Left kidney (tissue), 2 donors: ENCODE data around the gene IQSEC1. TPM values are rescaled to one million over a fixed set of nuclear protein-coding genes. Genes with fewer than 3 reads are reported as not detected.
A peak's percentile ranks its signal among the peaks of the same experiment; 100 is the strongest.
"Not testable (repeated sequence)": the region's sequence is repeated elsewhere in the genome, so short reads cannot be mapped to it uniquely, and the experiment has no call there.

Experiments
- DNase-seq: peaks from one replicate; pipeline ENCODE4 v3.0.0-alpha.2; 2013
- polyA plus RNA-seq: library from polyadenylated mRNA; unstranded; fragments of 120-200 nt; gene quantifications from one replicate; pipeline ENCODE4 v1.2.1, GENCODE V29; 2013; ENCODE audit not compliant: insufficient read length

Gene IQSEC1
- polyA plus RNA-seq, 1 donor, result 32.1 TPM

- DNase-seq, result no peak
Measured at GRCh38 chr3:12893247-12893646, 180.0 kb downstream of the IQSEC1 start.

GRCh38 chr3:12892840-12893189, 180.4 kb downstream of the IQSEC1 start:
- no peak for DNase-seq

GRCh38 chr3:12891985-12892839, 181.0 kb downstream of the IQSEC1 start:
- DNase-seq, result peak; percentile 72

GRCh38 chr3:12891391-12891984, 181.7 kb downstream of the IQSEC1 start:
- no peak for DNase-seq

GRCh38 chr3:12890610-12891390, 182.4 kb downstream of the IQSEC1 start:
- no peak for DNase-seq

- DNase-seq, result no peak
Measured at GRCh38 chr3:12886736-12887135, 186.5 kb downstream of the IQSEC1 start.

GRCh38 chr3:12886106-12886679, 187.0 kb downstream of the IQSEC1 start:
- no peak for DNase-seq

GRCh38 chr3:12885583-12885930, 187.7 kb downstream of the IQSEC1 start:
- no peak for DNase-seq

GRCh38 chr3:12884790-12885582, 188.2 kb downstream of the IQSEC1 start:
- DNase-seq, result no peak

GRCh38 chr3:12884186-12884680, 189.0 kb downstream of the IQSEC1 start:
- DNase-seq, result no peak

- no peak for DNase-seq
Measured at GRCh38 chr3:12882336-12883310, 190.6 kb downstream of the IQSEC1 start.

- not testable (repeated sequence) for DNase-seq
Measured at GRCh38 chr3:12881858-12882257, 191.4 kb downstream of the IQSEC1 start.

- DNase-seq, result no peak
Measured at GRCh38 chr3:12879191-12879815, 193.9 kb downstream of the IQSEC1 start.

- DNase-seq, result not testable (repeated sequence)
Measured at GRCh38 chr3:12878758-12879157, 194.5 kb downstream of the IQSEC1 start.

- DNase-seq, result no peak
Measured at GRCh38 chr3:12878141-12878574, 195.1 kb downstream of the IQSEC1 start.

- DNase-seq, result no peak
Measured at GRCh38 chr3:12877040-12877439, 196.2 kb downstream of the IQSEC1 start.

GRCh38 chr3:12875857-12876836, 197.1 kb downstream of the IQSEC1 start:
- peak; percentile 49 for DNase-seq

- DNase-seq, result no peak
Measured at GRCh38 chr3:12871404-12871983, 201.7 kb downstream of the IQSEC1 start.
